ENCODE data around the gene MED27. TPM values are rescaled to one million over a fixed set of nuclear protein-coding genes. Genes with fewer than 3 reads are reported as not detected.

Gene MED27
- total RNA-seq, 1 donor from 2014 or later, result 17.7 TPM

DNA sequence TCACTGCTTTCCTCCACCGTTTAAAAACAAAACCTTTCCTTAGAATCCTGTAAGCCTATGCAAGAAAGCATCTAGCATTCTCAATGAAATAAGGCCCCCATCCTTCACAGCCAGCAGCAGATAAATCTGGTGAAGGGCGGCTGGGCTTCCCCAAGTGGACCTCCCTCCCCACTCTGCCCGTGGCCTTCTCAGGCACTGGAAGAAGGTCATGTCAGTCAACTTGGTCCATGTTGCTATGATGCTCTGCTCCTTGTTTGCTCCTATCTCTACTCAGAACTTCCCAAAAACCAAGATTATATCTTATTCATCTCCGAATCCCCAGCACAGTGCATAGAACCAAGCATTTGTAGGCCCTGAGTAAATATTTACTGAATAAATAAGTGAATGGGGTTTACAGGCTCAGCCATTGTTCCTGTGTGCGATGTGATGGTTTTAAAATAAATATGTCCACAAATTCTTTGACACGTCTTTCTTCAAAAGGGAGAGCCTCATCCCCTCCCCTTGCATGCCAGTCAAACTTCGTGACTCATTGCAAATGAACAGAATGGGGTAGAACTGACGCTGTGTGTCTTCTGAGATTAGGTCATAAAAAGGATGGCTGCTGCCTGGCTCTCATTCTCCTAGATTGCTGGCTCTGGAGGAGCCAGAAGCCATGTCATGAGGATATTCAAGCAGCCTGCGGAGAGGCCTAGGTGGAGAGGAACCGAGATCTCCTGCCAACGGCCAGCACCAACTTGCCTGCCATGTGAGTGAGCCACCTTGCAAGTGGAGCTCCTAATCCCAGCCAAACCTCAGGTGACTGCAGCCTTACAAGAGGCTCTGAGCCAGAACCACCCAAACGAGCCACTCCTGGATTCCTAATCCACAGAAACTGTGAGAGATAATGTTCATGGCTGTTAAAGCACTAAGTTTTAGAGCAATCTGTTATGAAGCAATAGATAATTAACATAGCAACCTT lies 70.5 kb downstream of the MED27 start:
- intact Hi-C loops (cut with DNase I), result no loop called here

DNA sequence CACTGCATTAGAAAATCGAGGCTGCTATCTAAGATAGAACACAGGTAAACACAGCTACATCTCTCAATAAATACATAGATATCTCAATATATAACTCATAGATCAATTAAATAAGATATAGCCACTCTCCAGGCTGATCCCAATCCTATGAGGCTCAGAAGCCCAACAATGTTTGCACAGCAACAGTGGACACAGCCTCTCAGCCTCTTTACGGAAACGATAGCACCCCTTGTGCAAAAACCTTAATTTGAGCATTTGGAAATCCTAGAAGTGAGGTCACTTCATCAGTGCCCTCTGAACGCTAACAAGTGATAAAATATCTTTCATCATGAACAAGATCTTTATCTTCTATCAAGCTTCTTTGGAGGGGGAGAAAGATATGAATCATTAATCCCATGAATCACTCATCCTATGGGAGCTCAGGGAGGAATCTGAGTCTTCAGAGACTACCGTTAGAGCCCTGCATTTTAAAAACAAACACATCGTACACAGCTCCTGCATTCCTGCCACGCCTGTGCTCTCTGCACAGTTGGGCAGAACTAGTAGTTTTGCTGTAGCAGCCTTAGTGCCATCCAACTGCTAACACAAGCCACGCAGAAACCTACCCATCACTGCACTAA lies 71.4 kb downstream of the MED27 start:
- no peaks in the 10 kb centered on the region for H3K27me3 ChIP-seq
- no peaks in the 10 kb centered on the region for H3K36me3 ChIP-seq
- intact Hi-C loops (cut with DNase I), result no loop called here
- H3K4me1 ChIP-seq, result peaks cover 32% of the 10 kb centered on the region
- no peak for DNase-seq (ENCODE audit: extremely low spot score in 2 of 2)
- H3K9me3 ChIP-seq, result no peaks in the 10 kb centered on the region
- no peak overlapping the region for H3K4me3 ChIP-seq
- no peak overlapping the region for H3K27ac ChIP-seq
- TF ChIP-seq POLR2A (IDR thresholded peaks at IDR 0.05) (no peak), POLR2AphosphoS5 (IDR thresholded peaks at IDR 0.05; ENCODE audit: insufficient read depth in 1 of 2, low read depth in 1 of 2) (no peak)
- TF ChIP-seq, protein P1, sequence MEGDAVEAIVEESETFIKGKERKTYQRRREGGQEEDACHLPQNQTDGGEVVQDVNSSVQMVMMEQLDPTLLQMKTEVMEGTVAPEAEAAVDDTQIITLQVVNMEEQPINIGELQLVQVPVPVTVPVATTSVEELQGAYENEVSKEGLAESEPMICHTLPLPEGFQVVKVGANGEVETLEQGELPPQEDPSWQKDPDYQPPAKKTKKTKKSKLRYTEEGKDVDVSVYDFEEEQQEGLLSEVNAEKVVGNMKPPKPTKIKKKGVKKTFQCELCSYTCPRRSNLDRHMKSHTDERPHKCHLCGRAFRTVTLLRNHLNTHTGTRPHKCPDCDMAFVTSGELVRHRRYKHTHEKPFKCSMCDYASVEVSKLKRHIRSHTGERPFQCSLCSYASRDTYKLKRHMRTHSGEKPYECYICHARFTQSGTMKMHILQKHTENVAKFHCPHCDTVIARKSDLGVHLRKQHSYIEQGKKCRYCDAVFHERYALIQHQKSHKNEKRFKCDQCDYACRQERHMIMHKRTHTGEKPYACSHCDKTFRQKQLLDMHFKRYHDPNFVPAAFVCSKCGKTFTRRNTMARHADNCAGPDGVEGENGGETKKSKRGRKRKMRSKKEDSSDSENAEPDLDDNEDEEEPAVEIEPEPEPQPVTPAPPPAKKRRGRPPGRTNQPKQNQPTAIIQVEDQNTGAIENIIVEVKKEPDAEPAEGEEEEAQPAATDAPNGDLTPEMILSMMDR (IDR thresholded peaks at IDR 0.05), result no peak

More for the DNA sequence above, 70.5 kb downstream of the MED27 start:
- DNase-seq (ENCODE audit: extremely low spot score in 2 of 2), result no peak
- Histone ChIP-seq H3K27me3 (no peaks in the 10 kb centered on the region), H3K4me3 (no peak overlapping the region), H3K36me3 (no peaks in the 10 kb centered on the region), H3K9me3 (no peaks in the 10 kb centered on the region), H3K27ac (no peak overlapping the region), H3K4me1 (peaks cover 35% of the 10 kb centered on the region)
- TF ChIP-seq POLR2A (IDR thresholded peaks at IDR 0.05) (no peak), POLR2AphosphoS5 (IDR thresholded peaks at IDR 0.05; ENCODE audit: insufficient read depth in 1 of 2, low read depth in 1 of 2) (peak in 1 of 2 donors; percentile 81)
- TF ChIP-seq, protein P1 (IDR thresholded peaks at IDR 0.05), result no peak

DNA sequence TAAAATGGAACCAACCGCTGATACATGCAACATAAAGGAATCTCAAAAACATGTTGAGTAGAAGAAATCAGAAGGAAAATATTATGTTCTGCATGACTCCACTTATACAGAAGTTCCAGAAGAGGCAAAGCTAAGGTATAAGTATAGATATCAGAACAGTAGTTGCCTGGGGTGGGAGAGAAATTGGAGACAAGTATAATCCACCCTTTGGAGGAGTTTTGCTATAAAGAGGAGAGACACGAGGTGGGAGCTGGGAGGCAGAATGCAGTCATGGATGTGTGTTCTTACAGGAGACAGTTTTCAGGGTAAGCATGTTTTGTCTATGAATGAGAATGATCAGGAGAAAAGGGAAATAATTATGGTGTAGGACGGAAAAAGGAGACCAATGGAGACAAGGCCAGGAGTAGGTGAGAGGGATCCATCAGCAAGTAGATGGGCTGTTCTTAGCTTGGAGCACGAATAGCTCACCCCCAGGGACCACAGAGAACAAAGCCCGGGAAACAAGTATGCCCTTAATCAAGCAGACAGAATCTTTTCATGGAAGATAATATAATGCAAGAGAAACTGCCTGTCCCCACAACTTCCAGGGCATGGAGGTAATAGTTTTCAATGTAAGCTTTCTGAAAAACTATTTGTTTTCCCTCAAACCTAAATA lies 72.2 kb downstream of the MED27 start:
- Histone ChIP-seq H3K4me3 (no peak overlapping the region), H3K36me3 (no peaks in the 10 kb centered on the region), H3K4me1 (peaks cover 32% of the 10 kb centered on the region), H3K27me3 (no peaks in the 10 kb centered on the region), H3K27ac (no peak overlapping the region), H3K9me3 (no peaks in the 10 kb centered on the region)
- intact Hi-C loops (cut with DNase I), result no loop called here
- TF ChIP-seq, protein P1 (IDR thresholded peaks at IDR 0.05), result no peak
- TF ChIP-seq POLR2A (IDR thresholded peaks at IDR 0.05), result no peak
- TF ChIP-seq POLR2AphosphoS5 (IDR thresholded peaks at IDR 0.05; ENCODE audit: insufficient read depth in 1 of 2, low read depth in 1 of 2), result no peak
- DNase-seq (ENCODE audit: extremely low spot score in 2 of 2), result no peak

DNA sequence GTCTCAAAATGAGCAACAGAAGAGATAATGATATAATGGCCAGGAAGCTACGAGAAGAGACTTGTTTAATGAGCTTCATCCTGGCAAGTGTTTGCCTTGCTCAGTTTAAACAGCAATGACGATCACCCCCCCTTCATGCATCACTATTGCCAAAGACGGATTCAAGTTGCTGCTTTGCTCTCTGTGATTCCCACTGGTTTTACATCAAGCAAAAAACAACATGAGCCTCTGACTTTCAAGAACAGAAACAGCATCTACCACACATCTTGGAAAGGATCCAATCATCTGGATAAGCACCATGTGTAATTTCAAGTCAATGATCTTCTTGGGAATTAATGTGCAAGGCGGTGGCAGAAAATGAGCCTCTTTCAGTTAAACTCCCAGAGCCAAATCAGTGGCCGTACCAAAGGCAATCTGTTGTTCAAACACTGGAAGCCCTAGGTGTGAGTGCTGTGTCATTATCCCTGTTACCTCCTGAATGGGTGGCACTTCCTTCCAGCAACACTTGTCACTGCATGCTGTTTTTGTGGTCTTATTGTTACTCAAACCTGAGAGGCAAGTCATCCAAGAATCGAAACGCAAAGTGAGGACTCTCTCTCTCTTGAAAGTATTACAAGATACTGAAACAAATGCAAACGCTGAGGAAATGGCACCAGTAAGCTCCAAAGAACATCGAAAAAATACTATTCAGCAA lies 72.8 kb downstream of the MED27 start:
- intact Hi-C loops (cut with DNase I), result no loop called here
- H3K27ac ChIP-seq, result no peak overlapping the region

More for the DNA sequence above, 72.8 kb downstream of the MED27 start:
- TF ChIP-seq, protein P1 (IDR thresholded peaks at IDR 0.05), result no peak
- TF ChIP-seq POLR2A (IDR thresholded peaks at IDR 0.05) (no peak), POLR2AphosphoS5 (IDR thresholded peaks at IDR 0.05; ENCODE audit: insufficient read depth in 1 of 2, low read depth in 1 of 2) (peak in 1 of 2 donors; percentile 13)
- Histone ChIP-seq H3K36me3 (no peaks in the 10 kb centered on the region), H3K9me3 (no peaks in the 10 kb centered on the region), H3K27me3 (no peaks in the 10 kb centered on the region), H3K4me1 (peaks cover 32% of the 10 kb centered on the region), H3K4me3 (no peak overlapping the region)
- DNase-seq (ENCODE audit: extremely low spot score in 2 of 2), result no peak
